CD4-positive, alpha-beta T cell (primary cell): Measurements from ENCODE around the gene DSCAML1. TPM values are rescaled to one million over a fixed set of nuclear protein-coding genes. Genes with fewer than 3 reads are reported as not detected.
A peak's percentile ranks its signal among the peaks of the same experiment; 100 is the strongest.

Source experiments
- ATAC-seq: fragments of 200-7000 bp; cut with Tn5 transposase; one replicate; pipeline ENCODE4 v1.10.0; 2022; ENCODE audit warnings: mild to moderate bottlenecking; ENCODE audit not compliant: poor library complexity
- CTCF ChIA-PET: fragments of 350-600 bp; sonication (Branson Sonifier 250); formaldehyde crosslinking; loops from one replicate; lab custom pipeline; 2021; ENCODE audit warnings: antibody characterized with exemption, inconsistent platforms; lab: Charles Lee
- POLR2A ChIA-PET: fragments of 350-600 bp; sonication (Branson Sonifier 250); formaldehyde crosslinking; loops from one replicate; lab custom pipeline; 2021; ENCODE audit warnings: antibody characterized with exemption, inconsistent platforms; lab: Charles Lee
- DNase-seq, 14 experiments: peaks; one replicate each; pipeline ENCODE4 v3.0.0-alpha.2; 2013 to 2020; ENCODE audit warnings: mixed read lengths in 2 of 14
- H3K27ac ChIP-seq, 2 donors: one replicate each; pipeline versions ENCODE4 v1.5.1 to v1.7.0; 2013; ENCODE audit warnings: low read length in 2 of 2, low read depth in 1 of 2, mild to moderate bottlenecking in 1 of 2
- H3K27me3 ChIP-seq, 2 experiments: 1 replicate in 1 of 2; 2 replicates in 1 of 2; pipeline versions ENCODE4 v1.6.1 to v1.7.0; 2013; ENCODE audit warnings: low read length in 2 of 2, control low read depth in 1 of 2, mild to moderate bottlenecking in 1 of 2, moderate library complexity in 1 of 2; ENCODE audit not compliant: insufficient read depth in 2 of 2, control insufficient read depth in 1 of 2
- H3K36me3 ChIP-seq: one replicate; pipeline ENCODE4 v1.6.1; 2013; ENCODE audit warnings: low read length, control low read depth; ENCODE audit not compliant: insufficient read depth
- H3K4me1 ChIP-seq: one replicate; pipeline ENCODE4 v1.6.1; 2013; ENCODE audit warnings: low read length, control low read depth; ENCODE audit not compliant: insufficient read depth
- H3K4me3 ChIP-seq: one replicate; pipeline ENCODE4 v1.5.1; 2013; ENCODE audit warnings: mild to moderate bottlenecking, low read length, moderate library complexity
- H3K9me3 ChIP-seq, 2 experiments: 1 replicate in 1 of 2; 2 replicates in 1 of 2; pipeline versions ENCODE4 v1.6.1 to v1.7.0; 2013; ENCODE audit warnings: low read length in 2 of 2, mild to moderate bottlenecking in 2 of 2, control low read depth in 1 of 2, moderate library complexity in 1 of 2; ENCODE audit not compliant: control insufficient read depth in 1 of 2, insufficient read depth in 1 of 2
- H3K27ac Mint-ChIP-seq: one replicate; pipeline ENCODE4 v1.8.0; 2020; ENCODE audit warnings: mixed read lengths
- H3K27me3 Mint-ChIP-seq: one replicate; pipeline ENCODE4 v1.8.0; 2021; ENCODE audit warnings: mixed read lengths
- H3K36me3 Mint-ChIP-seq: one replicate; pipeline ENCODE4 v1.8.0; 2021; ENCODE audit warnings: low read depth, mixed read lengths
- H3K4me1 Mint-ChIP-seq: one replicate; pipeline ENCODE4 v1.8.0; 2021; ENCODE audit warnings: low read depth, mixed read lengths
- H3K4me3 Mint-ChIP-seq: one replicate; pipeline ENCODE4 v1.8.0; 2020; ENCODE audit warnings: mild to moderate bottlenecking, mixed read lengths
- H3K9me3 Mint-ChIP-seq: one replicate; pipeline ENCODE4 v1.8.0; 2020; ENCODE audit warnings: mixed read lengths
- CTCF ChIP-seq: fragments of 200-600 bp; IDR thresholded peaks from one replicate; pipeline ENCODE4 v1.8.0; 2022; ENCODE audit warnings: antibody characterized with exemption, mild to moderate bottlenecking
- intact Hi-C, 2 experiments: fragments of 100-400 bp; cut with DNase I in 1 of 2; cut with micrococcal nuclease in 1 of 2; formaldehyde crosslinking; loops; one replicate each; pipeline versions ENCODE4 v1.15.1 to v1.9.0; 2023 to 2025; cut with DNase I, micrococcal nuclease
- total RNA-seq, 174 experiments: library from RNA in 2 of 174; stranded (reverse) in 2 of 174; gene quantifications; one replicate each; pipeline ENCODE4 v1.2.3 and lab custom pipeline; 2021 to 2026

Gene DSCAML1
- total RNA-seq, 2 experiments from 2014 or later: 0.22 to 0.61 TPM

GRCh38 chr11:117826190-117826570 is 29.2 kb upstream of the DSCAML1 start:
- H3K27me3 Mint-ChIP-seq: no peaks in the 10 kb centered on the region
- POLR2A ChIA-PET: interaction anchor here (1.2 kb wide), 1 partner anchor 227 kb away, joined by 3 read pairs; no protein-coding TSS in a partner anchor
- no peak for ATAC-seq
- no peaks in the 10 kb centered on the region for H3K36me3 ChIP-seq
- no peak overlapping the region for H3K4me3 ChIP-seq
- TF ChIP-seq CTCF: no peak
- CTCF ChIA-PET: interaction anchor here (2.4 to 4.5 kb wide), 2 partner anchors 9 to 227 kb away, joined by 8 to 18 read pairs; no protein-coding TSS in a partner anchor
- no peak overlapping the region for H3K4me3 Mint-ChIP-seq
- H3K27ac Mint-ChIP-seq: no peak overlapping the region
- H3K4me1 ChIP-seq: peaks cover 74% of the 10 kb centered on the region
- intact Hi-C loops: no loop called here
- no peaks in the 10 kb centered on the region for H3K27me3 ChIP-seq
- H3K4me1 Mint-ChIP-seq: peaks cover 69% of the 10 kb centered on the region
- no peaks in the 10 kb centered on the region for H3K9me3 ChIP-seq
- H3K9me3 Mint-ChIP-seq: no peaks in the 10 kb centered on the region
- no peak overlapping the region for H3K27ac ChIP-seq
- DNase-seq: peak in 2 of 14 experiments; percentile 4 to 25
- no peaks in the 10 kb centered on the region for H3K36me3 Mint-ChIP-seq

- CTCF ChIA-PET: no interaction called here
Measured at GRCh38 chr11:117825538-117826189, 28.6 kb upstream of the DSCAML1 start.

More at GRCh38 chr11:117825538-117826189, 28.6 kb upstream of the DSCAML1 start:
- TF ChIP-seq CTCF: no peak
- Histone ChIP-seq H3K9me3 (no peaks in the 10 kb centered on the region), H3K4me1 (peaks cover 69% of the 10 kb centered on the region), H3K4me3 (no peak overlapping the region), H3K27ac (no peak overlapping the region), H3K27me3 (no peaks in the 10 kb centered on the region), H3K36me3 (no peaks in the 10 kb centered on the region)
- POLR2A ChIA-PET: no interaction called here
- H3K27me3 Mint-ChIP-seq: no peaks in the 10 kb centered on the region
- H3K9me3 Mint-ChIP-seq: no peaks in the 10 kb centered on the region
- ATAC-seq (no peak), DNase-seq (peak in 2 of 14 experiments; percentile 8 to 24)
- no peak overlapping the region for H3K4me3 Mint-ChIP-seq
- H3K36me3 Mint-ChIP-seq: no peaks in the 10 kb centered on the region
- H3K27ac Mint-ChIP-seq: peak overlapping the region; percentile 40
- peaks cover 64% of the 10 kb centered on the region for H3K4me1 Mint-ChIP-seq
- intact Hi-C loops: no loop called here
